OCI-LY7 (cell line): ENCODE data around the gene KDELR1.

Experiments
- CTCF ChIP-seq: fragments of 200-600 bp; sonication (generic); conservative IDR thresholded peaks from 2 replicates; pipeline ENCODE4 v1.5.1; 2014; ENCODE audit warnings: mild to moderate bottlenecking, antibody characterized with exemption, low read length, moderate library complexity, mixed read lengths
- EZH2phosphoT487 ChIP-seq: fragments of 200-600 bp; sonication (generic); IDR thresholded peaks from 2 replicates; pipeline ENCODE4 v1.6.1; 2018; ENCODE audit warnings: low read depth, borderline replicate concordance, mild to moderate bottlenecking, mixed run types, antibody characterized with exemption, low read length, moderate library complexity, mixed read lengths

- TF ChIP-seq CTCF (peak; percentile 96), EZH2phosphoT487 (no peak)
These were observed at the start of gene KDELR1 for GRCh38 chr19:48391100-48392005.
